ENCODE measurements around the gene SSNA1. TPM values are rescaled to one million over a fixed set of nuclear protein-coding genes. Genes with fewer than 3 reads are reported as not detected.

Gene SSNA1, protein sequence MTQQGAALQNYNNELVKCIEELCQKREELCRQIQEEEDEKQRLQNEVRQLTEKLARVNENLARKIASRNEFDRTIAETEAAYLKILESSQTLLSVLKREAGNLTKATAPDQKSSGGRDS
- total RNA-seq = 10 to 100 TPM; 21.5 to 53.3 (median 25.5) TPM
- long read RNA-seq, transcript SSNA1-201 (3 exons, 896 nt) = major isoform, 9 of 10 reads
- long read RNA-seq, partial matches to known transcripts = 0 of 10 reads
- long read RNA-seq, other reads (novel, unspliced or antisense) = 0 of 10 reads

DNA sequence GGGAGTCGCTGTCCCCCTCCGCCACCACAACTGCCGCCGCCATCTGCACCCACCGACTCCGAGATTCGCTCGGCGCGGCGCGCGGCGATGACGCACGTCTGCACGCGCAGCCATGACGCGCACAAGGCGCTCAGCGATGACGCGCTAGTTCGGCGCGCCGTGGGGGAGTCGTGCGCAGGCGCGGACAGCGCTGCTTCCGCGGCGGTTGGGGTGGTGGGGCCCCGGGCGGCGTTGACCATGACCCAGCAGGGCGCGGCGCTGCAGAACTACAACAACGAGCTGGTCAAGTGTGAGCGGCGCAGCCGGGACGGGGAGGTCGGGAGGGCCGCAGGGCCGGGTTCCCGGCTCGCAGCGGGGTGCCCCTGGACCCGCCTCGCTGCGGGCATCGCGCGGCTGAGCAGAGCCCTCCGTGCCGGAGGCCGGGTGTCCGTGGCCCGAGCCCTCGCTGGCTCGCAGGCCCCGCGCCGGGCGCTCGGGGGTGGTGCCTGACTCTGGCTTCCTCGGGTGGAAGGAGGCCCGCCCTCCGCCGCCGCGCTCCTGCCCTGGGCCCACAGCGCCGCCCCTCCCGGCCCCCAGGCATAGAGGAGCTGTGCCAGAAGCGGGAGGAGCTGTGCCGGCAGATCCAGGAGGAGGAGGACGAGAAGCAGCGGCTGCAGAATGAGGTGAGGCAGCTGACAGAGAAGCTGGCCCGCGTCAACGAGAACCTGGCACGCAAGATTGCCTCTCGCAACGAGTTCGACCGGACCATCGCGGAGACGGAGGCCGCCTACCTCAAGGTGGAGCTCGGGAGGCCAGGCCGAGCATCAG, at the start of gene SSNA1, which contains the start of gene ANAPC2:
SSNA1 (plus strand) TSS at position 187 of the 807 bp plus-strand sequence; CDS start at position 238, 51 bp downstream.
ANAPC2 (minus strand) TSS at position 71 of the 807 bp plus-strand sequence; CDS start at position 43, 28 bp downstream.
- Histone ChIP-seq H3K4me1 (peaks cover 0 to 34% (median 15%) of the 10 kb centered on the region in 4 donors), H3K9me3 (no peaks in the 10 kb centered on the region), H3K4me3 (peak within 1 kb of the TSS; percentile 90 to 100 (median 98)), H3K27me3 (no peaks in the 10 kb centered on the region), H3K27ac (peak within 1 kb of the TSS; percentile 85 to 92 (median 91)), H3K36me3 (peaks cover 0 to 18% (median 5%) of the 10 kb centered on the region in 4 donors)
- 0% methylated on average over 14 of the region's 98 CpGs for WGBS (ENCODE audit: insufficient coverage, low coverage, low lambda C conversion rate, missing lambda C conversion rate)
- ATAC-seq (peak; percentile 79 to 90 (median 83)), DNase-seq (peak; percentile 91 to 94 (median 93))
- intact Hi-C loops (cut with DNase I) = loop anchor here in 1 of 2 donors (10.0 kb wide), 1 partner anchor 46 kb away; the partner anchor contains the start of gene SLC34A3
- peak; percentile 88 for TF ChIP-seq POLR2A (IDR thresholded peaks at IDR 0.05)
- TF ChIP-seq, protein P1, sequence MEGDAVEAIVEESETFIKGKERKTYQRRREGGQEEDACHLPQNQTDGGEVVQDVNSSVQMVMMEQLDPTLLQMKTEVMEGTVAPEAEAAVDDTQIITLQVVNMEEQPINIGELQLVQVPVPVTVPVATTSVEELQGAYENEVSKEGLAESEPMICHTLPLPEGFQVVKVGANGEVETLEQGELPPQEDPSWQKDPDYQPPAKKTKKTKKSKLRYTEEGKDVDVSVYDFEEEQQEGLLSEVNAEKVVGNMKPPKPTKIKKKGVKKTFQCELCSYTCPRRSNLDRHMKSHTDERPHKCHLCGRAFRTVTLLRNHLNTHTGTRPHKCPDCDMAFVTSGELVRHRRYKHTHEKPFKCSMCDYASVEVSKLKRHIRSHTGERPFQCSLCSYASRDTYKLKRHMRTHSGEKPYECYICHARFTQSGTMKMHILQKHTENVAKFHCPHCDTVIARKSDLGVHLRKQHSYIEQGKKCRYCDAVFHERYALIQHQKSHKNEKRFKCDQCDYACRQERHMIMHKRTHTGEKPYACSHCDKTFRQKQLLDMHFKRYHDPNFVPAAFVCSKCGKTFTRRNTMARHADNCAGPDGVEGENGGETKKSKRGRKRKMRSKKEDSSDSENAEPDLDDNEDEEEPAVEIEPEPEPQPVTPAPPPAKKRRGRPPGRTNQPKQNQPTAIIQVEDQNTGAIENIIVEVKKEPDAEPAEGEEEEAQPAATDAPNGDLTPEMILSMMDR (IDR thresholded peaks at IDR 0.05) = peak; percentile 3 to 43 (median 18)

DNA sequence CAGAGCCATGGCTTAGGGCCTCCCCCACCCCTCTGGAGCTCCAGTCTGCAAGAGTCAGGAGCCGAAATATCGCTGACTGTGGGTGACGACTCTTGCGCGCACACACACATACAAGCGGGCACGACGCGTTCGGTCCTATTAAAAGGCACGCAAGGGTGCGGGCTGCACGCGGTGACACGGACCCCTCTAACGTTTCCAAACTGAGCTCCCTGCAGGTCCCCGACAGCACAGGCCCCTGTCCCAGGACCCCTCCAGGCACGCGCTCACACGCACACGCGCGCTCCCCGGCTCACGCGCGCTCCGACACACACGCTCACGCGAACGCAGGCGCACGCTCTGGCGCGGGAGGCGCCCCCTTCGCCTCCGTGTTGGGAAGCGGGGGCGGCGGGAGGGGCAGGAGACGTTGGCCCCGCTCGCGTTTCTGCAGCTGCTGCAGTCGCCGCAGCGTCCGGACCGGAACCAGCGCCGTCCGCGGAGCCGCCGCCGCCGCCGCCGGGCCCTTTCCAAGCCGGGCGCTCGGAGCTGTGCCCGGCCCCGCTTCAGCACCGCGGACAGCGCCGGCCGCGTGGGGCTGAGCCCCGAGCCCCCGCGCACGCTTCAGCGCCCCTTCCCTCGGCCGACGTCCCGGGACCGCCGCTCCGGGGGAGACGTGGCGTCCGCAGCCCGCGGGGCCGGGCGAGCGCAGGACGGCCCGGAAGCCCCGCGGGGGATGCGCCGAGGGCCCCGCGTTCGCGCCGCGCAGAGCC, 49.6 kb upstream of the SSNA1 start, which contains the start of gene GRIN1:
GRIN1 (plus strand) TSS at position 433 of the 746 bp plus-strand sequence. CDS start 333 bp downstream, outside the sequence.
- Histone ChIP-seq H3K36me3 (no peaks in the 10 kb centered on the region), H3K9me3 (no peaks in the 10 kb centered on the region), H3K27me3 (peaks cover 0 to 10% of the 10 kb centered on the region in 2 donors), H3K4me1 (no peaks in the 10 kb centered on the region), H3K27ac (no peak within 1 kb of the TSS), H3K4me3 (no peak within 1 kb of the TSS)
- 13% methylated on average over 3 of the region's 104 CpGs for WGBS (ENCODE audit: insufficient coverage, low coverage, low lambda C conversion rate, missing lambda C conversion rate)
- intact Hi-C loops (cut with DNase I) = no loop called here
- TF ChIP-seq, protein P1 (IDR thresholded peaks at IDR 0.05) = no peak
- TF ChIP-seq POLR2A (IDR thresholded peaks at IDR 0.05) = no peak
- DNase-seq (no peak), ATAC-seq (peak; percentile 14 to 72 (median 36))

DNA sequence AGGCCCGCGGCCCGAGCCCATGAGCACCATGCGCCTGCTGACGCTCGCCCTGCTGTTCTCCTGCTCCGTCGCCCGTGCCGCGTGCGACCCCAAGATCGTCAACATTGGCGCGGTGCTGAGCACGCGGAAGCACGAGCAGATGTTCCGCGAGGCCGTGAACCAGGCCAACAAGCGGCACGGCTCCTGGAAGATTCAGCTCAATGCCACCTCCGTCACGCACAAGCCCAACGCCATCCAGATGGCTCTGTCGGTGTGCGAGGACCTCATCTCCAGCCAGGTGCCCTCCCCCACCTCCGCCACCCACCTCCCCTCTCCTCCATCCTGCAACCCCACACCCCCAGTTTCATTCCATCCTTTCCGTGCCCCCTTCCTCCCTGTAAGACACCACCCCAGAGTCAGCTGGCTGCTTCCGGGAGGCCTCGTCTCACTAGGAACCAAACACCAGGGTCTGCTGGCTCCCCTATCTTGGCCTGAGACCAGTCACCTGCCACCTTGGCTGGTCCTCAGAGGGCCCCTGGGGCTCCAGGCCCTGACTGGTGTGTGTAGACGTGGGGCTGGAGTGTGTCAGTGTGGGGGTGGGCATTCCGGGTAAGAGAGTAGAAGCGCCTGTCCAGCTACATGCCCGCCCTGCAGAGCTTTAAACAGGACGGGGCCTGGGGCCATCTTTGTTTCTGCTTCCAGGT, 48.9 kb upstream of the SSNA1 start:
- peaks cover 0 to 10% of the 10 kb centered on the region in 2 donors for H3K27me3 ChIP-seq

More for the DNA sequence above, 48.9 kb upstream of the SSNA1 start:
- Histone ChIP-seq H3K36me3 (no peaks in the 10 kb centered on the region), H3K4me3 (no peak overlapping the region), H3K27ac (no peak overlapping the region), H3K4me1 (no peaks in the 10 kb centered on the region), H3K9me3 (no peaks in the 10 kb centered on the region)
- DNase-seq (no peak), ATAC-seq (no peak)
- intact Hi-C loops (cut with DNase I) = no loop called here
- TF ChIP-seq, protein P1 (IDR thresholded peaks at IDR 0.05) = no peak
- no peak for TF ChIP-seq POLR2A (IDR thresholded peaks at IDR 0.05)
- 23% methylated on average over 8 of the region's 37 CpGs for WGBS (ENCODE audit: insufficient coverage, low coverage, low lambda C conversion rate, missing lambda C conversion rate)
